GM21723 (cell line): ENCODE results near the gene MBOAT2.
"Not testable (repeated sequence)": the region's sequence is repeated elsewhere in the genome, so short reads cannot be mapped to it uniquely, and the experiment has no call there.

Source experiments
- ATAC-seq: cut with Tn5 transposase; IDR thresholded peaks from one replicate; pipeline ENCODE4 v1.9.1; 2021; ENCODE audit warnings: mild to moderate bottlenecking, moderate library complexity; ENCODE audit not compliant: unreplicated experiment

Gene MBOAT2

GRCh38 chr2:8993902-8994278 is 9.6 kb downstream of the MBOAT2 start:
- no peak for ATAC-seq

DNA sequence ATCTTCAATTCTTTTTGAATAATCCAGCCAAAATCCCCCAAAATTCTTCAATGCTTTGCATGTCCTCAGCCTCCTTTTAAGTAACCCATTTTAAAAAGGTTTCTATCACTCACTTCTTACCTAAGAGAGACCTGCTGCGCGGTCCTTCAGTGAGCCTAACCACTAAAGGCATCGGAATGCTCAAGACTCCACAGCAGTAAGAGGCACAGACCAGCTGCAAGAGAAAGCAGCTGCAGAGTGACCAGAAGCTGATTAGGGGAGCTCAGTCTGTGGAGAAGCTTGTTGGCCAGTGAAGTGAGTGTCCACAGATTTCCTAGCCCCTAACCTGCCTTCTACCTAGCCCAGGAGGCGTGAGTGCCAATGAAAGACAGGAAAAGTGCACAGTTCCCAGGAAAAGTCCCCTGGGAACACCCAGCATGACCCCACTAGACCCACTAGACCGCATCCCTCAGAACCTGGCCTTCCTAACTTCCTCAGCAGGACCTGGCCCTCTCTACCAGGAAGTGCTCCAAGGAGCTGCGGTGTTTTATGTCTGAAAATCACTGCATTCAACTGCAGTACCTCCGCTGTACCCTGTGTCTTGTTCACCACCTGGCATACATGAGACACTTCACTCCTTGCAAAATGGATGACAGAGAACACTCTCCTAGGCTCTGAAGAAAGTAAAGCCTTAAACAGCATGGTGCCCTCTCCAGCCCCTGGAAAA is 10.1 kb downstream of the MBOAT2 start:
- no peak for ATAC-seq

DNA sequence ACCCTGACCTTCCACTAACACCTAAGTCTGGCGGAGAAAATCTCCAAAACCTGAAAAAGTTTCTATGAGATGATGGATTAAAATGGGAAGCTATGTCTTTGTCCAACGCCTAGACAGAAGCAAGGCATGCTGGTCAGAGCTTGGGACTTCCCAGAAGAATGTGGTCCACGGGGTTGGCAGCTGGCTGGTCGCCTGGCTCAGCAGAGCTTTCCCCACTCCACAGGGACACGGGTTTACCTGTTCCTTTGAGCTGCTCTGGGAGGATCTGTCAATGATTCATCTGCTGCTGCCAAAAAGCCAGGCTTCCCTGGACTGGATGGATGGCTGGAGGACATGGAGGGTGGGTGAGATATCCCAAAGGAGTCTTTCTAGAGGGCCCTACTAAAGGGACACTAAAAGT is 10.8 kb downstream of the MBOAT2 start:
- no peak for ATAC-seq

- ATAC-seq = no peak
These were observed 13.9 kb downstream of the MBOAT2 start for GRCh38 chr2:8989536-8990079.

DNA sequence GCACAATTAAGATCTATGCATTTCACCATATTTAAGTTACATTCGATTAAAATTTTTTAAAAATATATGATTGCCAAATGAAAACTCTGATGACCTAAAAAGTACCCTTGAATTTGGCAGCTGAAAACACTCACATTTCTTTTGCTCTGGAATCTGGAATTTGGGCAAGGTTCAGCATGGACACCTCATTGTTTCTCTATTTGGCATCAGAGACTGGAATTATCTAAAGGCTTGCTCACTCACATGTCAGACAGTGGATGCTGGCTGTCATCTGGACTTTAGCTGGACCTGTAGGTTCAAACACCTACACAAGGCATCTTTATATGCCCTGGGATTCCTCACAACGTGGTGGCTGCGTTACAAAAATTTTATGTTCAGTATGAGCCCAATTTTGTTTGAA is 16.1 kb downstream of the MBOAT2 start:
- no peak for ATAC-seq

- no peak for ATAC-seq
These were observed 17.0 kb downstream of the MBOAT2 start for GRCh38 chr2:8986327-8986976.

- ATAC-seq = no peak
These were observed 17.7 kb downstream of the MBOAT2 start for GRCh38 chr2:8985561-8986326.

- ATAC-seq = no peak
These were observed 18.6 kb downstream of the MBOAT2 start for GRCh38 chr2:8984855-8985254.

GRCh38 chr2:8984157-8984556 is 19.3 kb downstream of the MBOAT2 start:
- ATAC-seq = no peak

- no peak for ATAC-seq
These were observed 19.9 kb downstream of the MBOAT2 start for GRCh38 chr2:8983571-8983970.

DNA sequence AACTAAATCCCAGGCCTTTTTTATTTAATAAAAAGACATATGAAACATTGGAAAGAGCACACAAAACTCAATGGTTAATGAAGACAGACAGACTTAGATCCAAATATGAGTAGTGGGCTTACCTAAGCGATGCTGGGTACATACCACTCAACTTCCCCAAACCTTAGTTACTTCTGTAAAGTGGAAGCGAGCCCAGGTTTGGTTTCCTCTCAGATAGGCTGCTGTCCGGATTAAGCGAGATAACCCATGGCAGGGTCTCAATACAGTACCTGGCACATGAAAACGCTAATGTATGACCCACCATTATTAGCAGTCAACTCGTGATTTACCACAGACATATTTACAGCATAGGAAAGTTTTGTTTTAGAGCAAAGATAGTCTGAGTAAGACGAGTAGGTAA is 21.6 kb downstream of the MBOAT2 start:
- ATAC-seq = no peak

DNA sequence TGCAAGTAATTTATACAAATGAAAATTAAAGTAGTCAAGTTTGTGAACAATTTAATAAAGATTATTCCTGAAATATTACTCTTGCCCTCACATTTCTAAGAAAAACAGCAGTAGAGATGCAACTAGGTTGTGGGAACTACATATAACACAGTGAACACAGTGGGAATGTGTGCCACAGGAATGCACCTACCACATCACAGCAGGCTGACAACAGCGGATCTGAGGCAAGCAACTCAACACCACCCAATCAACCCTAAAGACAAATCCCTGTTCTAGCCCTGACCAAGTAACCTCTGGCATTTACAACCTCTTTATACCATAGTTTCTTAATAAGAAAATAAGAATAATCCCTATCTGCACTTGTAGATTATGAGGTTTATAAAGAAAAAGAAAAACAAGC is 23.4 kb downstream of the MBOAT2 start:
- no peak for ATAC-seq

GRCh38 chr2:8977758-8978157 is 25.7 kb downstream of the MBOAT2 start:
- no peak for ATAC-seq

DNA sequence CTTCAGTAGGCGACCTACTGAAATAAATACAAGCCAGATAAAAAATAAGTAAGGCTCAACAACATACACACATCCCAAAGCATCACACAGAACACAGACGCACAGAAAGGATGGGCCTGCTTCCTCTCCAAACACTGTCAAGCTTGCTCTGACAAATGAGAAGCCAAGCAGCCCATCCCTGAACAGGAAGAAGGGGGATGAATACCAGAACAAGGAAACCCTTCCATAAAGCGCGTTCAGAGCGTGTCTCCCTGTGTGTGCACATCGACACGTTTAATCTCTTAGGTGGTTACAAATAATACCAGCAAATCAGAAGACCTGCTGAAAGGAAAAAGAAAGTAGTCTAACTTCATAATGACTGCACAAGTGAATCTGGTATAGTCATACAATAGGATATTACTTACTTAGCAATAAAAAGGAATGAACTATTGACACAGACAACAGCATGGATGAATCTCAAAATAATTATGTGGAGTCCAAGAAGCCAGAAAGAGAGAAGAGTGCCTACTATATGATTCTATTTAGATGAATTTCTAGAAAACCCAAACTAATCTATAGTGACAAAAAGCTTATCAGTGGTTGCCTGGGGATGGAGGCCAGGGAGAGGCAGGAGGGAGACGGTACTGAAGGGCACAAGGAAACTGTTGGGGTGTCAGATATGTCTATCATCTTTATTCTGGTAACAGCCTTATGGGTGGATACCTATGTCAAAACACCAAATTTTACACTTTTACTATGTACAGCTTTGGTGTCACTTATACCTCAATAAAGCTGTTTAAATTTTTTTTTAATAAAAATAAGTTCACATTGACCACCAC is 26.8 kb downstream of the MBOAT2 start:
- ATAC-seq = no peak

DNA sequence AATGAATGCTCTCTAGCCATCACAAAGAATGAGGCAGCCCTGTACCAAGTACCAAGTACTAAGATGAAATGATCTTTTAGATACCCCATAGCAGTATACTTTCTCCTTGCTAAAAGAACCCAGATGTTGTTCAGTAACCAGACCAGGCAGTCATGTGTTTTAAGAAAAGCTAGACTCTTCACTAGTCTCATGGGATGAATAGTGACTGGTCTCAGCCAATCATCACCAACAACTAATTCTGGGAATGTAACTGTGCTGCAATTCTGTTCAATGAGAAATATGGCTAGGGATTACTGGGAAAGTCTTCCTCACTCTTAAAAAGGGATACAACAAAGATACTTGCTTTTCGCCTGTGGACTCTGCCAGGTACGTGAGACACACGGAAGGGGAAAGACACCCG is 29.5 kb downstream of the MBOAT2 start:
- ATAC-seq = no peak

- not testable (repeated sequence) for ATAC-seq
These were observed 30.5 kb downstream of the MBOAT2 start for GRCh38 chr2:8973017-8973416.

- ATAC-seq = not testable (repeated sequence)
These were observed 30.9 kb downstream of the MBOAT2 start for GRCh38 chr2:8972535-8972934.

- not testable (repeated sequence) for ATAC-seq
These were observed 34.1 kb downstream of the MBOAT2 start for GRCh38 chr2:8969348-8969747.

GRCh38 chr2:8966123-8966908 is 37.2 kb downstream of the MBOAT2 start:
- no peak for ATAC-seq
